Osteoblast (primary cell): ENCODE data around the gene ZNF681. TPM values are rescaled to one million over a fixed set of nuclear protein-coding genes. Genes with fewer than 3 reads are reported as not detected.

ENCODE experiments used
- DNase-seq: peaks from one replicate; pipeline ENCODE4 v3.0.0; 2011; ENCODE audit warnings: low spot score, mixed read lengths; ENCODE audit not compliant: insufficient read length; ENCODE audit errors: missing footprints
- H2AFZ ChIP-seq: 2 replicates; pipeline ENCODE4 v1.6.0; 2011; ENCODE audit warnings: mild to moderate bottlenecking, low read length
- H3K27ac ChIP-seq: 2 replicates; pipeline ENCODE4 v1.5.1; 2011; ENCODE audit warnings: mild to moderate bottlenecking, low read depth, low read length, moderate library complexity
- H3K27me3 ChIP-seq: 2 replicates; pipeline ENCODE4 v1.6.0; 2012; ENCODE audit warnings: mild to moderate bottlenecking, control low read depth, inconsistent platforms, low read length, moderate library complexity; ENCODE audit not compliant: insufficient read depth
- H3K36me3 ChIP-seq: 2 replicates; pipeline ENCODE4 v1.5.1; 2011; ENCODE audit warnings: mild to moderate bottlenecking, low read length, control low read depth, moderate library complexity; ENCODE audit not compliant: insufficient read depth
- H3K4me1 ChIP-seq: 2 replicates; pipeline ENCODE4 v1.5.1; 2011; ENCODE audit warnings: mild to moderate bottlenecking, low read length, control low read depth, moderate library complexity; ENCODE audit not compliant: insufficient read depth
- H3K4me2 ChIP-seq: 2 replicates; pipeline ENCODE4 v1.6.0; 2011; ENCODE audit warnings: mild to moderate bottlenecking, low read length; ENCODE audit not compliant: insufficient read depth
- H3K4me3 ChIP-seq: fragments of 200-600 bp; sonication (generic); 3 replicates; pipeline ENCODE4 v1.5.1; 2012; ENCODE audit warnings: mild to moderate bottlenecking, low read length, inconsistent platforms; ENCODE audit not compliant: insufficient read depth
- H3K79me2 ChIP-seq: 2 replicates; pipeline ENCODE4 v1.6.0; 2012; ENCODE audit warnings: mild to moderate bottlenecking, low read length, control low read depth, inconsistent platforms; ENCODE audit not compliant: insufficient read depth
- H3K9me3 ChIP-seq: 2 replicates; pipeline ENCODE4 v1.5.1; 2011; ENCODE audit warnings: low read depth, low read length, control low read depth
- H4K20me1 ChIP-seq: 2 replicates; pipeline ENCODE4 v1.6.0; 2012; ENCODE audit warnings: mild to moderate bottlenecking, low read length, control low read depth; ENCODE audit not compliant: insufficient read depth
- CTCF ChIP-seq: IDR thresholded peaks from 2 replicates; pipeline ENCODE4 v1.5.1; 2011; ENCODE audit warnings: mild to moderate bottlenecking, low read depth, low read length, moderate library complexity; ENCODE audit errors: extremely low read depth
- total RNA-seq: library from RNA; depleted of rRNA; stranded (reverse); fragments of >200 nt; gene quantifications from 2 replicates; pipeline ENCODE4 v1.2.3, GENCODE V29; 2012

The ZNF681 gene
- total RNA-seq, 1 donor = 0.36 TPM

DNA sequence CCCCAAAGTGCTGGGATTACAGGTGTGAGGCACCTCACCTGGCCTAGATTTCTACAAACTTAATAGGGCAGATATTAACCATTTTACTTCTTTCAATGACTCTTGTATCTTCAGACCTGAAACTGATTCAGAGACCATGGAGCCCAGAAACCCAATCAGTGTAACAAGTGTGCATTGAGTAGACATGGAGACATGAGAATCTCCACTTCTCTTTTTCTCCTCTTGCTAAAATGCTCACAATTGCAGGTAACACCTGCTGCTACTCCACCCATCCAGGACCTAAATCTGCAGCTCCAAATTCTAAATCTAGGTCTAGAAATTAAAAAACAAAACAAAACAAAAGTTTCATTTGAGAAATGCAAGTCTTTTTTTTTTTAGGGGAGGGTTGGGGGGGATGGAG is 42.2 kb upstream of the ZNF681 start:
- DNase-seq = no peak
- Histone ChIP-seq H3K27me3 (no peaks in the 10 kb centered on the region), H3K79me2 (no peaks in the 10 kb centered on the region), H3K4me3 (no peak overlapping the region), H4K20me1 (no peaks in the 10 kb centered on the region), H3K36me3 (no peaks in the 10 kb centered on the region), H3K4me2 (no peak overlapping the region), H3K27ac (no peak overlapping the region), H2AFZ (no peak overlapping the region), H3K9me3 (no peaks in the 10 kb centered on the region), H3K4me1 (no peaks in the 10 kb centered on the region)
- no peak for TF ChIP-seq CTCF

DNA sequence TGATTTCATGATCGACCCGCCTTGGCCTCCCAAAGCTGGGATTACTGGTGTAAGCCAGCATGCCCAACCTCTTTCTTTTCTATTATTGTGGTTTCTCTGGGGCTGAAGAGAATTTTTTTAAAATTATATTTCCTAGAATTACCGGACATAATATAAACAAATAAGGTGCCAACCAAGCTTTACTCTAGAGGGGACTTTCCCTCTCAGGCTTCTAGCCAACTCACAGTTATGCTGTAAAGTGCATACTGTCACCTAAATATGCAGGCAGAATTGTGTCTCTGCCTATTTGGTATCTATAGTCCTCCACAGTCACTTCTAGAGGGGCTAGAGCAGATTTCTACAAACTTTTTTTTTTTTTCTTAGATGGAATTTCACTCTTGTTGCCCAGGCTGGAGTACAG is 41.6 kb upstream of the ZNF681 start:
- Histone ChIP-seq H3K79me2 (no peaks in the 10 kb centered on the region), H3K4me2 (no peak overlapping the region), H3K27ac (no peak overlapping the region), H2AFZ (no peak overlapping the region), H3K27me3 (no peaks in the 10 kb centered on the region), H3K4me3 (no peak overlapping the region), H3K4me1 (no peaks in the 10 kb centered on the region), H4K20me1 (no peaks in the 10 kb centered on the region), H3K9me3 (no peaks in the 10 kb centered on the region), H3K36me3 (no peaks in the 10 kb centered on the region)
- DNase-seq = no peak
- no peak for TF ChIP-seq CTCF

DNA sequence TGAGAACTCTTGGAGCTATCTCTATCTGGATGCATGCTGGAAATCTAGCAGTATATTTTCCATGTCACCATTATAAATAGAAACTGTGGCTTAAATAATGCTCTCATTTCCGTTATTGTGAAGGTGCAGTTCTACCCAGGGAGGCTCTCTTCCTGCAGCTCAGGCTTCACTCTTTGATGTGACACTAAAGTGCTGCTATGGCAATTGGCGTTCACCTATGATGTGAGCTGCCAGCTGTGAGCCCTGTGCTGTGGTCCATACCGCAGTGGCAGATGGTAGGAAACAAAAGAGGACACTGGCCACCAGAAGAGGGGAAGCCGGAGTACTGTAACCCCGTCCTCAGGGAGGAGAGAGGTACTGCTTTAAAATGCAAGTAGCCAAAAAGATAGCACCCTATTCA is 40.6 kb upstream of the ZNF681 start:
- Histone ChIP-seq H3K4me3 (no peak overlapping the region), H3K36me3 (no peaks in the 10 kb centered on the region), H3K27ac (no peak overlapping the region), H2AFZ (no peak overlapping the region), H3K9me3 (no peaks in the 10 kb centered on the region), H4K20me1 (no peaks in the 10 kb centered on the region), H3K79me2 (no peaks in the 10 kb centered on the region), H3K4me1 (no peaks in the 10 kb centered on the region), H3K4me2 (no peak overlapping the region), H3K27me3 (no peaks in the 10 kb centered on the region)
- no peak for TF ChIP-seq CTCF
- DNase-seq = no peak

DNA sequence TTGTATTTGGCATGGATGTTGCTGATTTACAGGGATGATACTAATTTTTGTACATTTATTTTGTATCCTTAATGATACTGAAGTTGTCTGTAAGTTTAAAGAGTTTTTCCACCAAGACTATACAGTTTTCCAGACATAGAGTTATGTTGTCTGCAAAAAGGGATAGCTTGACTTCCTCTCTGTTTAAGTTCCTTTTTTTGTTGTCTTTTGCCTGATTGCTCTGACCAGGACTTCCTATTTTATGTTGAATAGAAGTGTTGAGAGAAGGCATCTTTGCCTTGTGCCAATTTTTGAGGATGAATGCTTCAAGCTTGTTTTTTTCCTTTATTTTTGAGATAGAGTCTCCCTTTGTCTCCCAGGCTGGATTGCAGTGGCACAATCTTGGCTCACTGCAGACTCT is 36.8 kb upstream of the ZNF681 start:
- Histone ChIP-seq H3K27me3 (no peaks in the 10 kb centered on the region), H3K36me3 (no peaks in the 10 kb centered on the region), H3K4me3 (no peak overlapping the region), H3K27ac (no peak overlapping the region), H2AFZ (no peak overlapping the region), H3K4me2 (no peak overlapping the region), H3K79me2 (no peaks in the 10 kb centered on the region), H4K20me1 (no peaks in the 10 kb centered on the region), H3K9me3 (no peaks in the 10 kb centered on the region), H3K4me1 (no peaks in the 10 kb centered on the region)
- no peak for TF ChIP-seq CTCF
- DNase-seq = no peak
